ENCODE data around the gene HES7.

Gene HES7

GRCh38 chr17:8155231-8155995 lies 31.5 kb upstream of the HES7 start:
- no peak for DNase-seq (ENCODE audit: low read depth)

DNA sequence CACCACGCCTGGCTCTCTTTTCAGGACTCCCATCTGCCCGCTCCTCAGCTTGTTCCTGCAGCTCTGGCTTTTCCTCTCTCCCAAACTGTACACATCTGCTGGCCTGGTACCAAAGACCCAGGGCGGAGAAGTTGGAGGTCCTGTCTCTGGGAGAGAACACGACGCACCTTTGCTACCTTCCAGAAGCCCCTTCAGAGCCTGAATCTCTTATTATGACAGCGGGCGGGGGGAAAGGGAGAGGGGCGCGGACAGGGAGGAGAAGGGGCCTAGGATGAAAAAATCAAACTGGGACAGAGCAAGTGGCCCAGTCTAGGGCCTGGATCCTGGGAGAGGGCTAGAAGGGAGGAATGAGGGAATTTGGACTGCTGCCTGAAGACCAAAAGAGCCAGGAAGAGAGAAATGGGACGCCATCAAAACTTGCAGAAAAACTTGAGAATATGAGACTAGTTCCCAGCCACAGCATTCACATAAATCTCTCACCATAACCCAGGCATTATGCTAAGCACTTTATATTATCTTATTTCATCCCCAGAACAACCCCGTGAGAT lies 30.8 kb upstream of the HES7 start:
- DNase-seq (ENCODE audit: low read depth), result no peak

GRCh38 chr17:8153957-8154607 lies 30.2 kb upstream of the HES7 start:
- peak; percentile 86 for DNase-seq (ENCODE audit: low read depth)

- no peak for DNase-seq (ENCODE audit: low read depth)
Measured at GRCh38 chr17:8153525-8153956, 29.6 kb upstream of the HES7 start.

GRCh38 chr17:8153031-8153451 lies 29.1 kb upstream of the HES7 start:
- DNase-seq (ENCODE audit: low read depth), result no peak

GRCh38 chr17:8152112-8152775 lies 28.3 kb upstream of the HES7 start, which contains the start of gene PER1:
TSS of gene PER1 (minus strand) at chr17:8152404. CDS start at chr17:8150706, 1,698 bp downstream.
- DNase-seq (ENCODE audit: low read depth), result peak; percentile 90

GRCh38 chr17:8151641-8152111 lies 27.8 kb upstream of the HES7 start:
- DNase-seq (ENCODE audit: low read depth), result no peak

GRCh38 chr17:8151120-8151640 lies 27.3 kb upstream of the HES7 start:
- peak; percentile 85 for DNase-seq (ENCODE audit: low read depth)

DNA sequence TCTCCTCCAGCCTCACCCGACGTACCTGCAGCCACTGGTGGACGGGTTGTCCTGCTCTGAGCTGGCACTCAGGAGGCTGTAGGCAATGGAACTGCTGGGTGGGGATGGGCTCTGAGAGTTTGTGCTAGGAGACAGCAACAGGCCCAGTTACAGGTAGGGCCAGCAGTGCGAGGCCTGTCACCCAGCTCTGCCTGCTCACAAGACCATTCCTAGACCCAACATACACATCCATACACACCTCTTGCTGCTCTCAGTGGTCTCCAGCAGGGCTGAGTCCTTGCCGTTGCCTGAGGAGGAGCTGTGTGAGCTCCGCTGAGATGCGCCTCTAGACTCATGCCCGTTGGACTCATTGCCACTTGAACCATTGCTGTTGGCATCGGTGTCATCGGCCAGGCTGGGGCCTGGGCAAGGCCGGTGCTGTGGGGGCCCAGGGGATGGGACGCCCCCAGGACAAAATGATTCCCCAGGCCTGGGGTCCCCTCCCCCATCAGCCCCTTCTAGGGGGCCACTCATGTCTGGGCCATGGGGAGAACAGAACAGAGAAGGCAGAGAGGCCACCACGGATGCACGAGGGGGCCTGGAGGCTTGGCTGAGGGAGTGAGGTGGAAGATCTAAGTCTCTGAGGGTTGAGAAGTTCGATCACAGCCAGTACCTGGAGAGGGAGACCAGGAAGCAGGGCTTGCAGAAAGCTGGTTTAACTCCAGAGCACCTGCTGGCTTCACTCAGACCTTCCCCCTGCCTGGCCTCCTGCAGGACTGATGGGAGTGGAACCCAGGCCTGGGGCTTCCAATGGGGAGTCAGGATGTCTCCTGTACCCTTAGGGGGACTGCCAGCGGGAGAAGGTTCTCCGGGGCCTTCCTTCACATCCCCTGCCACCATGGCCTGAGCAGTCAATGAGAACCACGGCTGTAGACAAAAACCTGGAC lies 26.6 kb upstream of the HES7 start:
- no peak for DNase-seq (ENCODE audit: low read depth)

GRCh38 chr17:8149419-8150193 lies 25.7 kb upstream of the HES7 start:
- no peak for DNase-seq (ENCODE audit: low read depth)

DNA sequence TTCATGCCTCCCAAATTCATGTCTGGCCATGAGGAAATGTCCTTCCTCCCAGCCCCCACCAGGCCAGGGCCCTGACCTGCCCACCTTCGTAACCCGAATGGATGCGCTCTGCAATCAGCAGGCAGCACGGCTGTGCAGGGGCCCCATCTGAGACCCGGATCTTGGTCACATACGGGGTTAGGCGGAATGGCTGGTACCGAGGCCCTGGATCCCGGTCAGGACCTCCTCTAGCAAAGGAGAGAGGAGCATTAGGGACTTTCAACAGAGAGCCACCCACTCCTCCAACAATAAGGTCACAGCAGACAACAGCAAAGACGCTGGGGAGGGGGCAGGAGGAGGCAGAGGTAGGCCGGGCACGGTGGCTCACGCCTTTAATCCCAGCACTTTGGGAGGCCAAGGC lies 24.7 kb upstream of the HES7 start:
- DNase-seq (ENCODE audit: low read depth), result no peak

DNA sequence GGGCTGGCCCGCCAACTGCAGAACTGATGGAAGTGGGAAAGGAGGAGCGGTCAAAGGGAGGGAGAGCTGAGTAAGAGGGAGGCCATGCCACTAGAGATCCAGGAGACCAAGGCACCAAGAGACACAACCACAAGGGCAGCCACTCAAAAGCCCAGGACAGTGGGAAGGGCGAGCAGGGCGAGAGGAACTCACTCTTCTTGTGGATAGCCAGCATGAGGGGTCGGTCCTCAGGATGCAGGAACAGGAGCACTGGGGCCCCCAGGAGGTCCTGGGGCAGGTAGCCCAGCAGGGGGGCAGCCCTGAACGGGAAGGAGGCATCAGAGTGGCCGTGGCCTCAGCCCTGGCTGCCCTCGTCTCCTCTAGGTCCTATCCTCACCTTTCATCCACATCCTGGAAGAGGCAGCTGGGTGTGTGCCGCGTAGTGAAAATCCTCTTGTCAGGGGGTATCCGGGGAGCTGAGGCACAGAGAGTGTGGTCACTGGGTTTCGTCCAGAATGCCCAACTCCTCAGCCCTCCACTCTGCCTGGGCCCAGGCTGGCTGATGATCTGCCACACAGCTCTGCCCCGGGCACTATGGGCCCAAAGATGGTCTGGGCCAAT lies 24.0 kb upstream of the HES7 start:
- no peak for DNase-seq (ENCODE audit: low read depth)

- no peak for DNase-seq (ENCODE audit: low read depth)
Measured at GRCh38 chr17:8147141-8147804, 23.4 kb upstream of the HES7 start.

GRCh38 chr17:8146381-8147140 lies 22.7 kb upstream of the HES7 start:
- DNase-seq (ENCODE audit: low read depth), result no peak

DNA sequence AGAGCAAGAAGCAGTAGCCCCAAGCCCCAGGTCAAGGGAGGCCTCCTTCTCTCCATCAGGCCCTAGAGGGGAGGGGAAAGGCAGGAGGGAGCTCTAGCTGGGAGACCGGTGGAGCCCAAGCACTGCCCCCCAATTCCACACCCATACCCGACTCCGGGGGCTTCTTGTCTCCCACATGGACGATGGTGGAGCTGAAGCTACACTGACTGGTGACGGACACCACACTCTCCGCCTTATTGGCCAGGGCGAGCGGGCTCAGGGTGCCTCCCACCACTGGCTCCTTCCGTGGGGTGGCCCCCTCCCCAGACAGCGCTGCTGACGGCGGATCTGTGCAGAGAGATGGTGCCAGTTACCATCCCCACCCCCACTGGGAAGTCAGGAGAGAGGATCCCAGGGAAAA lies 21.9 kb upstream of the HES7 start:
- no peak for DNase-seq (ENCODE audit: low read depth)

- DNase-seq (ENCODE audit: low read depth), result no peak
Measured at GRCh38 chr17:8144401-8145231, 20.7 kb upstream of the HES7 start.

- no peak for DNase-seq (ENCODE audit: low read depth)
Measured at GRCh38 chr17:8143581-8144400, 19.9 kb upstream of the HES7 start.

Data from activated T-cell treated with anti-CD3 and anti-CD28 coated beads for 48 hours (primary cell).